G401 (cell line): ENCODE results near the gene KCTD19. TPM values are rescaled to one million over a fixed set of nuclear protein-coding genes. Genes with fewer than 3 reads are reported as not detected.
A peak's percentile ranks its signal among the peaks of the same experiment; 100 is the strongest.

Experiments
- DNase-seq: peaks from one replicate; pipeline ENCODE4 v3.0.0-alpha.2; 2015; ENCODE audit warnings: low spot score
- in situ Hi-C: cut with HindIII; loops from 2 replicates; pipeline ENCODE4 v1.10.0; 2016; ENCODE audit warnings: low sequenced_read_pairs, mixed read lengths
- total RNA-seq: library from RNA; depleted of rRNA; stranded (reverse); fragments of >200 nt; shearing (Covaris generic); gene quantifications from 2 replicates; pipeline ENCODE4 v1.2.3, GENCODE V29; 2014

Gene KCTD19
- total RNA-seq, 1 experiment from 2014 or later = 0.51 TPM

DNA sequence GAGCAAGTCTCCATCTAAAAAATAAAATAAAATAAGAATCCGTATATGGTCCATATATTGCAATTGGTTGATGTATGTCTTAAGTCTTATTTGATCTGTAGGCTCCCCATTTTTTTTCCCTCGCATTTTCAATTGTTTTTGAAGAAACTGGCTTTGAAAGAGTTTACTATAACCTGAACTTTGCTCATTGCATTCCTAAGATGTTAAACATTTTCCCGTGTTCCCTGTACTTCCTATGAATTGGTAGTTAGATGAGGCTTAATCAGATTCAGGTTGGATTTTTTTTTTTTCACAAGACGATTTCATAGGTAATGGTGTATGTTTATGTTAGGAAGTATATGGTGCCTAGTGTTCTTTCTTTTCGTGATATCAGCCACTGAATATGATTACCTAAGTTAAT lies 3.4 kb upstream of the KCTD19 start:
- no peak for DNase-seq

DNA sequence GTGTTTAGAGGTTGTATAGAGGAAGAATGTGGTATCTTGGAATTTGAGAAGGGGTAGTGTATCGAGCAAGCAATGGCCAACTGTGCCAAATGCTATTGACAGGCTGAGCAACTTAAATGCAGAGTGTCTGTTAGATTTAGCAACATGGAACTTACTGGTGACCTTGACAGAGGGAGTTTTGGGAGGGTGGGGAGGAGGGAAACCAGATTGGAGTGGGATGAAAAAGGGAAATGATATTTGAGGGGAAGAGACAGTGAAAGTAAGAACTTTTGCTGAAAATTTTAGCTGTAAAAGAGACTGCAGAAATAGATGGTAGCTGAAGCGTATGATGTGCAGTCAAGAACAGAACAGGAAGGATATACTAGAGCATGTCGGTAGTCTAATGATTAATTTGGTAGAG lies 1.2 kb upstream of the KCTD19 start:
- DNase-seq = peak; percentile 7
- in situ Hi-C loops = no loop called here

More for the DNA sequence above, 3.4 kb upstream of the KCTD19 start:
- in situ Hi-C loops = no loop called here

DNA sequence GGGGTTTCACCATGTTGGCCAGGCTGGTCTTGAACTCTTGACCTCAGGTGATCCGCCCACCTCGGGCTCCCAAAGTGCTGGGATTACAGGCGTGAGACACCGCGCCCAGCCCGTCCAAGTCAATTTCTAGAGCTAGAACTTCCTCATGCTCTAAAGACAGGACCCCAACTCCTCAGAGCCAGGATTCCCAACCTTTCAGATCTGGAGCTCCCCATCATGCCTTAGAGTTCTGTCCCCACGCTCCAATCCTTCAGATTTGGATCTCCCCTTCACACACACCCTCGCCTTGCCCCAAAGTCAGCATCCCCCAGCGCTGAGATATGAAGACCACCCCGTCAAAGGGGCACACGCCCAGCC lies 448 bp downstream of the KCTD19 start:
- DNase-seq = no peak
- in situ Hi-C loops = no loop called here

DNA sequence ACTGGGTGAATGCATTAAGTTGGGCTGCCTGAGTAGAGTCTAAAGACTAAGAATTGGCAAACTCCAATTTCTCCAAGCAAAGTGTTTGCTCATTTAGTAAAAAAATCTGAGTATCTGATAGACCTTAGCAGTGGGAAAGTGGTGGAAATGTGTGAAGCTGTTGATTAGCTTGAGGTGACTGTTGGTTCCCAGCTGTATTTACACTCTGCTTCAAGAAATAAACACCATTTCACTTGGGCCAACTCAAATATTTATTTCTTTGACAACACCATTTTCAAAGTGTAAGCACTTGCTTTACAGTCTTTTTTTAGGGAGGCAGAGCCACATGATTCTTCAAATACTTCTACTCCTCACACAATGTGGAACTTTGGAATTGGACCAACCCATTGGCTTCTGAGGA lies 8.7 kb downstream of the KCTD19 start:
- in situ Hi-C loops = no loop called here
- DNase-seq = no peak

DNA sequence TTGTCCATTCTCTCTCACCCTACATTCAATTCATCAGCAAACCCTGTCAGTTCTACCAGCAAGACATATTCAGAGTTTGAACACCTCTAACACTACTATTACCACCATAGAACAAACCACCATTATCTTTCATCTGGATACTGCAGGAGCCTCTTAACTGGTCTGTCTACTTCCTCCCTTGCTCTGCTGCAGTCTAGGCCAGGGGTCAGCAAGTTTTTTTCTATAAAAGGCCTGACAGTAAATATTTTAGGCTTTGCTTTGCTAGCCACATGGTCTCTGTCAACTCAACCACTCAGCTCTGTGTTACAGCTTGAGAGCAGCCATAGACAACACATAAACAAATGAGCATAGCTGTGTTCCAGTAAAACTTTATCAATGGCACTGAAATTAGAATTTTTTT lies 13.8 kb downstream of the KCTD19 start:
- in situ Hi-C loops = no loop called here
- no peak for DNase-seq

DNA sequence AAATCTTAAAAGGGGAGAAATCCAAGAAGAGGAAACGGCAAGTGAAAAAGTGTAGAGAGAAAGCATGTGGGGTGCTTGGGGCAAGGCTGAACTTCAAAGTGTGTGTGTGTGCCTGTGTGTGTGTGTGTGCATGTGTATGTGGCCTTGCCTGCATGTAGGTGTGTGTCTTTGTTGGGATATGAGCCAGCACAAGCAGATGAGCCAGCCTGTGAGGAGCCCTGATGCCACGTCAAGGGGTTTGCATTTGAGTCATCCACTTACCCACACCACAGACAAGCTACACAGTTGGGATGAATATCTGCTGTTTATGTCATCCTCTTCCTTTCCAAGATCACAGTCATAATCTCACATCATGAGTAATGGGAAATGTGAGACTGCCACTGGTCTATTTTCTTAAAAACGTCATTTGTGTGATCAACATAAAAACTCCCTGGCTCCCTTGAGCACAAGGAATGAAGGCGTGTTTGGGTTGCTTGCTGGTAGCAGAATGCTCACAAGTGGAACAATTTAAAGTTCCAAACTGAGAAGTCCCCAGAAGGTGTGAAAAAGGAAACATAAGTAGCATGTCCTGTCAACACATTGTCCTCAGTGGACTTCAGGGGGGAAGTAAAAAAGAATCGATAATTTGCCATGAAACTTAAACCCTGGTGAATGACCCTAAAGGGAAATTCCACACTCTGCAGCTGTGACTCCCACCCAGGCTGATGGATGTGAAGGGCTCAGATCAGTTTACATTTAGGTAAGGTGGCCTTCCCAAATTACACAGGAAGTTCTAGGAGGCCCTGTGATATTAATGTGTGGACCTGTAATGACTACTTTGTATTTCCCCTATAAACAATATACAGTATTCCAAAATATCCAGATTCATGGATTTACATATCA lies 14.7 kb downstream of the KCTD19 start:
- no peak for DNase-seq
- in situ Hi-C loops = no loop called here

DNA sequence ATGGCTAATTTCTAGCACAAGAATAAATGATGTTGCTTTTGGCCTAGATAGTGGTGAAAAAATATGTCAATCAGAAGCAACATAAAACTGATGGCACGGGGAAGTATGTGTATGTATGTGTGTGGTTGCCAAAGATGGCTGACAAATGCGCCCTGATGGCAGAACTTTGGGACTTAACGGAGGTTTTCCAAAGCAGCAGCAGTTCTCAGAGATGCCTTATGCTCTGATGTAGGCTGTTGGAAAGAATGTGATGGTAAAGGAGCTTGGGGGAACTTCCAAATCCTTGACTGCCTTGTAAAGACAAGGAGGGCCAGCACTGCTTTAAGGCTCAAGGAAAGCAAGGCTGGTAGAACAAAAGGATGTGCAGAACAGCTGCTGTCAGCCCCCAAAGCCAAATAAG lies 16.0 kb downstream of the KCTD19 start:
- DNase-seq = no peak
- in situ Hi-C loops = no loop called here

DNA sequence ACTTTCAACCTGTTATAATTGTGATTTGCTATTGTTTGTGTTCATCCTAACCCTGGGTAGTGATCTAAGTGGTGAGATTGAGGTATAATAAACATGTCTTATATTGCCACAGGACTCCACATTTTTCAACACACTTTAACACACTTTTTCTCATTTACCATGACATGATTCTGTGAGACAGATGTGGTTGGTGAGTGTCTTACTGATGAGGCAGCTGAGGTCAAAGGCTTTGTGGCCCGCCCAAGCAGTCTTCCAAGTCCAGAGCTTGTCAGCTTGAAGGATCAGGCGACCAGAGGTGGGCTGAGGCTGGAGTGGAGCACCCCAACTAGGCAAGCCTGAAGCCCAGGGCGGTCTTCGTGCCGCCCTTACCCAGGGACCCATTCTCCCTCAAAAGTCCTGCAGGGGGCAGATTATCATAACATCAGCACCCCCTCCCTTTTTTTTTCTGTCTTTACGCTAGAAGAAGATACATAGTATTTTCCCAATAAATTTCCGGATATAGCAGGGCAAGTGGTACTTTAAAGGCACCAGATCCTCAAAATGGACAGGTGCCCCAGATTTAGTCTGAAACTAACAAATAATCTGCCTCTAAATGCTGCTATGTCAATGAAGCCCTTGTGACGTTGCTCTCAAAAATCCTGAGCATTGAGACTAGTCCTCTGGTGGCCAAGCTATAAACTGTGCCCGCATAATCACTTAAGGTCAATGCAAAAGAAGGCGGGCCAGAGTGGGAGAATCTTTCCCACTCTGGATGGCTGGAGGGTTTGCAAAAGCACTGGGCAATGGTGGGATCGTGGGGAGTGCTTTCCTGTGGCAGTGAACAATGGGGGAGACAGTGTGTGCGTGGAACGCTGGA lies 21.1 kb downstream of the KCTD19 start:
- in situ Hi-C loops = no loop called here
- no peak for DNase-seq

DNA sequence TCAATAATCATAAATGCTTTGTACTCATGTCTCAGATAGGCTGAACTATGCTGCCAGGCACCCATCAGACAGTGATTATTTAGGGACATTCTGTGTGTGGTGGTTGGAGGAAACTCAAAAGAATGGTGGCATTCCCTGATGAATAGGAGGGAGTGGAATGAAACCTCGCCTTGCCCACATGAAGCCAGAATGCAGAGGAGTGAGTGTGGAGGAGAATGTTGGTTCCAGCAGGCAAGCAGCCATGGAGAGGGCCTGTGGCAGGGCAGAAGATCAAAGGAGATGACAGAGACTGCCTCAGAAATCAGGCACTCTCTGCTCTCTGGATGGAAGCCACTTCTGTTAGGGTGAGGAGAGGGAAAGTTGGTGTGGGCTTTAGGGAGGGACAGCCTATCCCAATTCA lies 22.5 kb downstream of the KCTD19 start:
- in situ Hi-C loops = no loop called here

DNA sequence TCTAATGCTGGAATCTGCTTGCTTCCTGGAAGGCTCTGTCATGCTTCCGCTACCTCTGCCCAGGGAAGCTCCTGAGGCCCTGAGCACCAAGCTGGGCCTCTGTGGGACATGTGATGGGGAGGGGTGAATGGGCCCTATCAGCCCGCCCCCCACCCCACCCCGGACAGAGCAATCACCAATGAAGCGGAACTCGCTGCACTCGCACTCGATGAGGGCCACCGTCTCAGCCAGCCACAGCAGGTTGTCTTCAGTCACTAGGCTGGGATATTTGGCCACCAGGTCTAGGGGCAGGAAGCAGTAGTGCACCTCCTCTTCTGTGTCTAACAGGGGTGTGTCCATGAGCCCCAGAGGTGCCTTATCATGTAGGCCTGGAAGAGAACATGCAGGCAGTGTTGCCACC lies 23.6 kb downstream of the KCTD19 start:
- no peak for DNase-seq

More for the DNA sequence above, 22.5 kb downstream of the KCTD19 start:
- DNase-seq = no peak

DNA sequence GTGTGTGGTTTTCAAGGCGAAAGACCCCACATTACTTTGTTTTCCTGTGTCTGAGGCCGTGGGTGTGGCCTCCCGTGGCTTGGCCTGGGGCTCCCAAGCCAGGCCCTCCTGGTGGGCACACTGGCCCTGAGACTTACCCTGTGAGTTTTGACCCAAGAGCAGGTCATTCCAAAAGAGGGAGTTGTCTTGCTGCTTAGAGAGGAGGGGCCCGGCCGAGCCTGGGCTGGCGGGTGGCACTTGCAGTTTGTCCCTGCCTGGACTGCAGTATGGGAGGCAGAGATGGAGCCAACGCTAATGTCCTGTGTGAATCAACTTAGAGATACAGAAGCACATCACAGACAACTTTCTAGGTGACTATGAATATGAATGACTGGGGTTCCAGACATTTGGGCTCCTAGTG lies 24.5 kb downstream of the KCTD19 start:
- in situ Hi-C loops = no loop called here
- DNase-seq = no peak

More for the DNA sequence above, 23.6 kb downstream of the KCTD19 start:
- in situ Hi-C loops = no loop called here

DNA sequence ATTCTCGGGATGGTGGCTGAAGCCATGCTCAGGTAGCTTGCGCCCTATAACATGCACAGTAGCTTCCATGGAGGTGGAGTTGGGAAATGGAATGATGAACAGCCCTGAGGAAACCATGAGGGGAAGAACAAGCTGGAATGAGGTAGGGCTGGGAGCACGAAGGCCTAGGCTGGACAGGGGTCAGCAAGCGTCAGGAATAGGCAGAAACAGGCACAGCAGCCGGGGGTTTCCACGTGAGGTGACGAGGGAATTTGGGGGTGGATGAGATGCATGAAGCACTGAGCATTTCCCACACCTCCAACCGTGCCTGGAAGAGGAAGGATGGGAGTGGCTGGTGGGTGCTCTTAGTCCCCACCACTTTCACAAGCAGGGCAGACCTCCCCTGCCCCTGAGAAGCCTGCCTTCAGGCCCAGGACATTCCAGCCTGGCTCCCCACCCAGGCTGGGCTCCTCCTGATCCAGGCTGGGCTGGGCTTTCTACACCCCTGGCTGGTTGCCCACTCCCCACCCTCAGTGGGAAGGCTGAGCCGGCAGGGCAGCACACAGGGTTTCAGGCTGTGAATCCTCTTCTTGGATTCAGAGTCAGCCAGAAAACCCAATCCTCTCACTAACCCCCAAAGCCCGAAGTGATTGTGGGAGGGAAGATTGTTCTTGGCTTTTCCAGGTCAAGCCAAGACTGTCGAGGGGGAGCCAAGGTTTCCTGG lies 25.3 kb downstream of the KCTD19 start:
- no peak for DNase-seq
- in situ Hi-C loops = no loop called here

DNA sequence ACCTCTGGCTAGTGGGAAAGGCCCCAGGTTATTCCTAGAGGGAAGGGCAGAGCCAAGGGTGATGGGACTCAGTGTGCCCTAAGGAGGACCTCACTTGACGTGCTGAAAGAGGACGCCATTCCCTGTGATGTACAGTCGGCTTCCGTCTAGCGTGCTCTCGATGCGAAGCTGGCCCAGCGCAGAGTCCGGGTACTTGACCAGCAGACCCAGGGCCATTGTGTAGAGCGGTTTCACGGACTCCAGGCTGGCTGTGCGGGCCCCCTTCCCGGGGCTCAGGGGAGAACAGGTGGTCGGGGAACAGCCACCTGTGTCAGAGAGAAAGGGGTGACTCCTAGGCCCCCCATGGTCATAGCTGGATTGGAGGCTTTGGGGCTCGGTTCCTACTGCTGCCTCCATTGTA lies 27.3 kb downstream of the KCTD19 start:
- in situ Hi-C loops = no loop called here
- no peak for DNase-seq

DNA sequence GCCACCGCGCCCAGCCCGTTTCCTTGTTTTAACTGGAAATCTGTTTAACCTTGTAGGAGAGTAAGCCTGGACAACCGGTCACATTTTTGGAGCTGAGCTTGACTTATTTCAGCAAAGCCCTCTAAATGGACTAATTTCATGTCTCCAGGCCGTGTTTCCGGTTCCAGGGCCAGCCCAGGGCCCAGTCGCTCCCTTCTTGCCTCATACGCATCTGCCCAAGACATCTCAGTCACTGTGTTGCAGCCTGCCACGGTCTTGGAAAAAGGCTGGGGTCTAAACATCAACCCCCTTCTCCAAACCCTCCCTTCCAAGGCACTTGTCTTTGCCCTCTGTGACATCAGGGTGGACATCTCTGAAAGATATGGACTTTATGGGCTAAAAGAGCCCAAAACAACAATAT lies 28.3 kb downstream of the KCTD19 start:
- in situ Hi-C loops = no loop called here
- DNase-seq = no peak

DNA sequence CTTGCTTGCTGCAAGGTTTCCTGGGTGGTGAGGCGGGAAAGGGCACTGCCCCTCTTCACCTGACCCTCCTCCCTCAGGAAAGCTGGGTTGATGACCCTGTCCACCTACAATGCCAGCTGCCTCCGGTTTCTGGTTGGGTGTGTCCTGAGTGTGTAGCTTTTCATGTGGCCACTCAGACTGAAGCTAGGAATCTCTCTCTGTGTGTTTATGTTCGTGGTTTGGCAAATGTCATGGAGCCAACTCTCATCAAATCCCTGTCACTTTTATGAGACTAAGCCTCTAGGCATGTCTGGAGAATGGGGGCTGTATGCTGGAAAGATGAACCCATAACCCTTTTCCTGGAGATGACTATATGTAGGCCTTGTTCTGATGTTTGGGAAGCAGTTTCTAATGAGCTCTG lies 30.1 kb downstream of the KCTD19 start:
- in situ Hi-C loops = no loop called here
- DNase-seq = no peak

DNA sequence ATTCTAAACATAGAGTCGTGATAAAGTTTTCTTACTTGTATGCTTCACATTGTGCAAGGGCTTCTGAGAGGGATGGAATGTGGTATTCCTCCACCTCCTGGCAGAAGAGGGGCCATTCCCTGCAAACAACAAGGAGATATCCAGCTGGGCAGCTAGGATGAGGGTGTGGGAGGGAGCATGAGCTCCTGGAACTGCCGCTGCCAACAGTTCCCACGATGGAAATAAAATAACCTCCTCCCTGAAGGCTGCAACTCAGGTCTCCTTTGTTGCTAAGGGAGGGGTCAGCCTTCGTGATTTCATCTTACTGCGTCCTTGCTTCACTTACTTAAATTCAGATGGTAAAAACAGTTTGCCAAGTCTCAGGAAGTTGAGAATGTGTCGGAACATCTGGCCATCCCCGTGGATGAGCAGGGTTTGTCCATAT lies 31.6 kb downstream of the KCTD19 start:
- in situ Hi-C loops = no loop called here
- DNase-seq = no peak

DNA sequence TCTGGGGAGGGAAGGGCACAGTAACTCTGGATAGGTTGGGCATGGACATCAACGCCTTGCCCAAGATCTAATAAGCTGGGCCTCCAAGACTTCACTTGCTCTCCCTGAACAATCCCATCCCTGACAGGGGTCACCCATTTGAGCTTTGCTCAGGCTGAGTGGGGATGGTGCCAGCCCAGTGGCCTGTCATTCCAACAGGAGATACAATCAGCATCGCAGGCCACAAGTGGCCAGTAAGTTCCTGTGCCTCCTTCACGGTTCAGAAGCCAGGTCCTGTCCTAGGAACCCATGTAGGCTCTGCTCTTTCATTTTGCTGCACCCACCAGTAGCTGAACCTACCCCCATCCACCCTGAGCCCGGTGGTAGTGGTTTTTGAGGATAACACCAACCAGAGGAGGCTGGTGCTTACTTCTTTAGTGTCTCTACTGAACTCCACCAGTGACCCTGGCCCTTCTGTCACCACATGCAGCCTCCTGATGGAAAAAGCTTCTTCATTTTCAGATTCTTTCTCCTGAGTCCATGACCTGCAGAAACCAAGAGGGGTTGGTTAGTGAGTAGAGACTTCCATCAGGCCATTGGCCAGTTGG lies 32.3 kb downstream of the KCTD19 start:
- in situ Hi-C loops = no loop called here
- no peak for DNase-seq

DNA sequence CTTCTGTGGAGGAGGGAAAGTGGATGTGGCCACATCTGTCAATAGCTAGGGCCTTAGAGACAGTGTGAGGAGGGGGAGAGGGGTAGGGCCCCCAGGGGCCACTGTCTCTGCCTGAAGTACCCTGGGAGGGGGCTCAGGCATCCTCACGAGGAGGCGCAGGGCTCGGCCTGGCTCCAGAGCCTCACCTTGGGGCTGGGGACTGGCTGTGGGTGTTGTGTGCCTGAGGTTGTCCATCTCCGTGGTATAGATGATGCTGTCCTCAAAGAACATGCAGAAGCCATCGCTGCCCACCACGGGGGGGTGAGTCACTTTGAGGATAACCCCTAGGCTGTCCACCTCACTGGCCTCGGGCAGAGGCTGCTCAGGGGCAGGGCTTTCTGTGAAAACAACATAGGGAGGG lies 35.1 kb downstream of the KCTD19 start:
- in situ Hi-C loops = no loop called here
- DNase-seq = no peak

DNA sequence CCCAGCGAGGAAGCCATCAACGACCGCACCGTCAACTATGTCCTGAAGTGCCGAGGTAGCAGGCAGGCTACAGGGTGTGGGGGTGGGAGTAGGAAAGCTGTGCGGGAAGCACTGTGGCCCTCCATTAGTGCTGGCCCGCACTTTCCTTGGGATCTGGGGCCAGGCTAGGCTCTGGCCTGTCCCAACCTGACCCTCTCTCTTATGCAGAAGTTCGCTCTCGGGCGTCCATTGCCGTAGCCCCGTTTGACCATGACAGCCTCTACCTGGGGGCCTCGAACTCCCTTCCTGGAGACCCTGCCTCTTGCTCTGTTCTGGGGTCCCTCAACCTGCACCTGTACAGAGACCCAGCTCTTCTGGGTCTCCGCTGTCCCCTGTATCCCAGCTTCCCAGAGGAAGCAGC lies 38.6 kb downstream of the KCTD19 start:
- in situ Hi-C loops = no loop called here
- DNase-seq = no peak
